Heart right ventricle (tissue), 16 donors: ENCODE results near the gene OPRD1. TPM values are rescaled to one million over a fixed set of nuclear protein-coding genes. Genes with fewer than 3 reads are reported as not detected.
"Not testable (repeated sequence)": the region's sequence is repeated elsewhere in the genome, so short reads cannot be mapped to it uniquely, and the experiment has no call there.

ENCODE experiments used
- ATAC-seq, 8 donors: fragments of 200-7000 bp; cut with Tn5 transposase; one replicate each; pipeline ENCODE4 v1.9.1; 2020; ENCODE audit warnings: mild to moderate bottlenecking in 8 of 8, moderate library complexity in 8 of 8, moderate number of reproducible peaks in 1 of 8
- DNase-seq, 2 donors: peaks; one replicate each; pipeline ENCODE4 v3.0.0-alpha.2; 2020
- H3K27ac ChIP-seq, 10 donors: fragments of 200-600 bp; sonication (generic) in 2 of 10; one replicate each; pipeline versions ENCODE4 v1.5.0 to v1.8.0; 2020 to 2022; ENCODE audit warnings: mild to moderate bottlenecking in 3 of 10
- H3K27me3 ChIP-seq, 7 donors: fragments of 200-600 bp; one replicate each; pipeline ENCODE4 v1.8.0; 2021 to 2022; ENCODE audit warnings: mild to moderate bottlenecking in 2 of 7
- H3K36me3 ChIP-seq, 9 donors: fragments of 200-600 bp; sonication (generic) in 1 of 9; one replicate each; pipeline versions ENCODE4 v1.5.0 to v1.8.0; 2020 to 2022; ENCODE audit warnings: mild to moderate bottlenecking in 2 of 9
- H3K4me1 ChIP-seq, 9 donors: fragments of 200-600 bp; sonication (generic) in 1 of 9; one replicate each; pipeline versions ENCODE4 v1.5.0 to v1.8.0; 2020 to 2022; ENCODE audit warnings: mild to moderate bottlenecking in 4 of 9
- H3K4me3 ChIP-seq, 10 donors: fragments of 200-600 bp; sonication (generic) in 2 of 10; one replicate each; pipeline versions ENCODE4 v1.5.0 to v1.8.0; 2020 to 2022; ENCODE audit warnings: mild to moderate bottlenecking in 7 of 10, moderate library complexity in 2 of 10
- H3K9me3 ChIP-seq, 11 donors: fragments of 200-600 bp in 10 of 11; sonication (generic) in 2 of 11; one replicate each; pipeline versions ENCODE4 v1.5.0 to v1.8.0; 2013 to 2022; ENCODE audit warnings: mild to moderate bottlenecking in 2 of 11, control low read depth in 1 of 11, moderate library complexity in 1 of 11
- WGBS, 2 donors: extraction: QIAGEN DNeasy Blood & Tissue Kit; methylation state at CpG; one replicate each; pipeline ENCODE4 v1.1.7; 2013; ENCODE audit warnings: inconsistent platforms in 1 of 2; 5-methylcytosine and 5-hydroxymethylcytosine counted together
- intact Hi-C, 10 donors: fragments of 100-400 bp; cut with DNase I; formaldehyde crosslinking; loops; one replicate each; pipeline versions ENCODE4 v1.11.1 to v1.14.2; 2022
- polyA plus RNA-seq, 2 donors: library from polyadenylated mRNA; stranded (reverse); fragments of 200-250 nt; gene quantifications; one replicate each; pipeline ENCODE4 v1.2.3, GENCODE V29; 2013
- total RNA-seq, 10 donors: library from RNA; stranded (reverse); fragmentation: NEBNext Ultra II Directional in 3 of 10; extraction: Animal tissue kit (Norgen Biotek cat#: 25700) in 3 of 10; gene quantifications; one replicate each; pipeline versions ENCODE4 v1.2.1 to v1.2.4, GENCODE V29; 2021 to 2023
- TF ChIP-seq, protein P1 (sequence below), 9 donors: fragments of 200-600 bp; sonication (generic) in 2 of 9; IDR thresholded peaks; one replicate each; pipeline versions ENCODE4 v1.5.0 to v1.8.0; 2021 to 2022; ENCODE audit warnings: antibody characterized with exemption in 9 of 9, mild to moderate bottlenecking in 5 of 9, moderate library complexity in 1 of 9
- donor health status: Arrhythmogenic right ventricular cardiomyopathy.
- donor health status: ischemic (EF 13 %, LVEDD 7.1; RV severe dilation, severe dysfunction).
- donor health status: healthy with polysubstance abuse.
- donor health status: DM: no; HTN: yes; CAD: no.
- donor health status: DM: no; HTN: no; CAD: no.
- donor health status: ischemic (EF 25% LVEDD 6.9; RV normal size, moderate dysfunction).
- donor health status: ischemic (EF 25% LVEDD 5.7; RV mildly dilated, moderate dysfunction).
- donor health status: healthy.
- donor health status: DM: yes; HTN: yes; CAD: no.
- donor health status: Ischemic cardiomyopathy.
- donor health status: ischemic (EF 35%, LVEDD 5.7; RV mildly dilated, moderate dysfunction).
- donor health status: nonischemic (EF 11% LVEDD 7.7; RV severe dilation, severe dysfunction).
- donor health status: DM: yes; HTN: yes; CAD: no.
- donor health status: PGD.
- donor health status: ischemic (EF 29% LVEDD 5.4; RV normal size, mild dysfunction).
- donor health status: nonischemic (EF 23%, LVEDD 6.1; RV moderate dilation, normal function).

The OPRD1 gene
- total and polyA plus RNA-seq, 12 donors: 0.02 to 0.04 TPM; not detected in 10

DNA sequence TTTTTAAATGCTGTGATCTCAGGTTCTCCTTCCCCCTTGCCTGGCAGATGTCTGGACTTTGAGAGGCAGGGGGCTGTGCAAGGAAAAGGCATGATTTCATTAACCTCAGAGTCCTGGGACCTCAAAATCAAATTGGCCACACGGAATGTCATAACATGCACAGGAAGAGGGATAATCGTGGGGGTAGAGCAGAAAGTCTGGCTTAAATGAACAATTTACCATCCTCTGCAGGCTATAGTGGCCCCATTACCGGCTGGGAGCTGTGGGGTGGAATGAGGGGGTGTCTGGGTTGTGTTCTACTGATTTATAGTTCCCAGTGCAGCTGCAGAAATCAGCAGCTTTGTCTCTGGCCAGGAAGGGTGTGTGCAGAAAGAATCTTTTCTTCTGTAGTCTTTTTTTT, 10.8 kb downstream of the OPRD1 start:
- no peak for DNase-seq
- no peaks in the 10 kb centered on the region for H3K4me1 ChIP-seq
- TF ChIP-seq, protein P1, sequence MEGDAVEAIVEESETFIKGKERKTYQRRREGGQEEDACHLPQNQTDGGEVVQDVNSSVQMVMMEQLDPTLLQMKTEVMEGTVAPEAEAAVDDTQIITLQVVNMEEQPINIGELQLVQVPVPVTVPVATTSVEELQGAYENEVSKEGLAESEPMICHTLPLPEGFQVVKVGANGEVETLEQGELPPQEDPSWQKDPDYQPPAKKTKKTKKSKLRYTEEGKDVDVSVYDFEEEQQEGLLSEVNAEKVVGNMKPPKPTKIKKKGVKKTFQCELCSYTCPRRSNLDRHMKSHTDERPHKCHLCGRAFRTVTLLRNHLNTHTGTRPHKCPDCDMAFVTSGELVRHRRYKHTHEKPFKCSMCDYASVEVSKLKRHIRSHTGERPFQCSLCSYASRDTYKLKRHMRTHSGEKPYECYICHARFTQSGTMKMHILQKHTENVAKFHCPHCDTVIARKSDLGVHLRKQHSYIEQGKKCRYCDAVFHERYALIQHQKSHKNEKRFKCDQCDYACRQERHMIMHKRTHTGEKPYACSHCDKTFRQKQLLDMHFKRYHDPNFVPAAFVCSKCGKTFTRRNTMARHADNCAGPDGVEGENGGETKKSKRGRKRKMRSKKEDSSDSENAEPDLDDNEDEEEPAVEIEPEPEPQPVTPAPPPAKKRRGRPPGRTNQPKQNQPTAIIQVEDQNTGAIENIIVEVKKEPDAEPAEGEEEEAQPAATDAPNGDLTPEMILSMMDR (IDR thresholded peaks at IDR 0.05): no peak
- H3K36me3 ChIP-seq: no peaks in the 10 kb centered on the region
- peaks cover 0 to 27% (median 12%) of the 10 kb centered on the region in 7 donors for H3K27me3 ChIP-seq
- H3K9me3 ChIP-seq: no peaks in the 10 kb centered on the region
- 43 to 53% methylated on average over 3 of the region's 3 CpGs for WGBS, 2 donors
- no peak overlapping the region for H3K27ac ChIP-seq
- no peak for ATAC-seq
- no peak overlapping the region for H3K4me3 ChIP-seq
- intact Hi-C loops: no loop called here

DNA sequence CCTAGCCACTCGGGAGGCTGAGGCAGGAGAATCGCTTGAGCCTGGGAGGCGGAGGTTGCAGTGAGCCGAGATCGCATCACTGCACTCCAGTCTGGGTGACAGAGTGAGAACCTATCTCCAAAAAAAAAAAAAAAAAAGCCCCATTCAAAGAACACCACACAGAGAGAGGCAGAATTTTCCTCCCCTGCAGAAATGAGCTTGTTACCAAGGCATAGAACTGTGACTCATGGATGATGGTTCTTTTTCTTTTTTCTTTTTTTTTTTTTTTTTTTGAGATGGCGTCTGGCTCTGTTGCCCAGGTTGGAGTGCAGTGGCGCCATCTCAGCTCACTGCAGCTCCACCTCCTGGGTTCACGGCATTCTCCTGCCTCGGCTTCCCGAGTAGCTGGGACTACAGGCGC, 12.1 kb downstream of the OPRD1 start:
- H3K27me3 ChIP-seq: peaks cover 0 to 17% (median 9%) of the 10 kb centered on the region in 7 donors
- H3K9me3 ChIP-seq, intact Hi-C loops: not testable (repeated sequence)

DNA sequence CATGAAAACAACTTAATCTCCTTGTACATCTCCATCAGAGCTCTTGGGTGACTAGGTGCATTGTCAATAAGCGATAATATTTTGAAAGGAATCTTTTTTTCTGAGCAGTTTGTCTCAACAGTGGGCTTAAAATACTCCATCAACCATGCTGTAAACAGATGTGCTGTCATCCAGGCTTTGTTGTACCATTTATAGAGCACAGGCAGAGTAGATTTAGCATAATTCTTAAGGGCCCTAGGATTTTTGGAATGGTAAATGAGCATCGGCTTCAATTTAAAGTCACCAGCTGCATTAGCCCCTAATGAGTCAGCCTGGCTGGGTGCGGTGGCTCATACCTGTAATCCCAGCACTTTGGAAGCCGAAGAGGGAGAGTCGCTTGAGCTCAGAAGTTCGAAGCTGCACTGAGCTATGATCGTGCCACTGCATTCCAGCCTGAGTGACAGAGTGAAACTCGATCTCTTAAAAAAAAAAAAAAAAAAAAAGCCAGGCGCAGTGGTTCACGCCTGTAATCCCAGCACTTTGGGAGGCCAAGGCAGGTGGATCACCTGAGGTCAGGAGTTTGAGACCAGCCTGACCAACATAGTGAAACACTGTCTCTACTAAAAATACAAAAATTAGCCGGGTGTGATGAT, 16.4 kb downstream of the OPRD1 start:
- DNase-seq: not testable (repeated sequence)

More for the DNA sequence above, 12.1 kb downstream of the OPRD1 start:
- 91 to 92% methylated on average over 11 of the region's 11 CpGs for whole genome bisulfite sequencing, 2 donors
- not testable (repeated sequence) for H3K36me3 ChIP-seq, ATAC-seq, DNase-seq, H3K4me3 ChIP-seq, H3K4me1 ChIP-seq, H3K27ac ChIP-seq

DNA sequence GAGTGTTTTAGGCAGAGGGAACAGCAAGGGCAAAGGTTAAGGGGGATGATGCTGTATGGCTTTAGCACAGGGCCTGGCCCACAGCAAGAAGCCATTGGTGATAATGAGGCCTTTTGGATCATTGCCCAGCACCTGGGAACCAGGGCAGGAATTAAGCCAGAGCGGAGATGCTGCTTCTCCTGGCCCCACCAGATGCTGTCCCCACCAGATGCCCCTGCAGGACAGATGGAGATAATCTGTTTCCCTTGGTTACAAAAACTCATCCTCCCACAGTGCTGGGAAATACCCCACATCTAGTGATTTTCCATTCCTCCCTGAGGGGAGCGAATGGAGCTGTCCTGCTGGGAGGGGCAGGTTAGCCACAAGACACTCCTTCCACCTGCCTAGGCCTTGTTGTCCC, 18.8 kb downstream of the OPRD1 start:
- DNase-seq (no peak), ATAC-seq (no peak)
- 73 to 75% methylated on average over 2 of the region's 2 CpGs for WGBS, 2 donors
- TF ChIP-seq, protein P1 (IDR thresholded peaks at IDR 0.05): no peak
- intact Hi-C loops: loop anchor here in 1 of 10 donors (5.0 kb wide), 1 partner anchor 34 kb away; no protein-coding TSS in a partner anchor
- H3K9me3 ChIP-seq: no peaks in the 10 kb centered on the region
- peaks cover 0 to 14% (median 0%) of the 10 kb centered on the region in 7 donors for H3K27me3 ChIP-seq
- no peak overlapping the region for H3K27ac ChIP-seq
- no peaks in the 10 kb centered on the region for H3K36me3 ChIP-seq
- H3K4me1 ChIP-seq: peaks cover 0 to 6% (median 0%) of the 10 kb centered on the region in 9 donors
- no peak overlapping the region for H3K4me3 ChIP-seq

More for the DNA sequence above, 16.4 kb downstream of the OPRD1 start:
- 49 to 52% methylated on average over 10 to 11 of the region's 11 CpGs for WGBS, 2 donors
- ATAC-seq, H3K4me3 ChIP-seq, H3K27ac ChIP-seq, intact Hi-C loops, H3K4me1 ChIP-seq, H3K36me3 ChIP-seq, H3K9me3 ChIP-seq: not testable (repeated sequence)
- peaks cover 0 to 14% (median 7%) of the 10 kb centered on the region in 7 donors for H3K27me3 ChIP-seq

DNA sequence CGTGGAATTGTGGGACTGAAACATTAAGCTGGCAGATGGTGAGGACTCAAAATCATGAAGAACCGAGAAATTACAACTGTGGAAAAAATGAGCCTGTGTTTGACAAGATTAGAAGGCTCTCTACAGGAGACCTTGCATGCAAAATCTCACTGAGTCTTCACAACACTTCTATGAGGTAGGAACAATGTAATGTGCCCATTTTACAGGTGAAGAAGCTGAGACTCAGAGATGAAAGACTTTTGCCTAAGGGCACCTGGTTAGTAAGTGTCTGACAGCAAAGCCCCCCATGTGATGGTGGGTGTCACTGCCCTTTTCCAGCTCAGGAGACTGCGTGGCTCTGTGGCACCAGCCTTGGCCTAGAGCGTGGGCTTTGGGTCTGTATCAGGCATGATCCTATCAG, 21.0 kb downstream of the OPRD1 start:
- WGBS, 2 donors: 84 to 91% methylated on average over 4 of the region's 4 CpGs
- Histone ChIP-seq H3K4me3 (no peak overlapping the region), H3K9me3 (no peaks in the 10 kb centered on the region), H3K27ac (no peak overlapping the region), H3K4me1 (peaks cover 0 to 6% (median 0%) of the 10 kb centered on the region in 9 donors), H3K36me3 (no peaks in the 10 kb centered on the region), H3K27me3 (peaks cover 0 to 5% (median 0%) of the 10 kb centered on the region in 7 donors)
- DNase-seq (no peak), ATAC-seq (no peak)
- intact Hi-C loops: loop anchor here in 1 of 10 donors (5.0 kb wide), 1 partner anchor 36 kb away; no protein-coding TSS in a partner anchor
- TF ChIP-seq, protein P1 (IDR thresholded peaks at IDR 0.05): no peak
